Measurements from ENCODE around the gene MMP7.

Gene MMP7

DNA sequence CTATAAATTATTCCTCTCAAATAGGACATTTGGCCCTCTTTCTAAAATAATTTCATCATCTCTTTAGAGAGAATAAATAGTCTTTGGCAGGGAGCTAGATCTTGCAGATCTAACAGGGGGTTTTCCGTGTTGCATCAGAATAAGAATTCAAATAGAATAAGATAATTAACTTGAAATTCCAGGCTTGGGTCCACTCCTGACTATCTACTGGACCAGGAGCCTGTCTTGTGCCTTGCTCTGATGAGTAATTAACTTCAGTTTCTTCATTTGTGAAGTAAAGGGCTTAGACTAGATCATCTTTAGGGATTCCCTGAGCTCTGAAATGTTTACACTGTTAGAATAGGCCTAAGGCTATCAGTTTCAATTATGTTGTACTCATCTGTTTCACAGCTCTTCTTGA is 54.5 kb downstream of the MMP7 start:
- no peak for DNase-seq
- in situ Hi-C loops (cut with HindIII; ENCODE audit: low pct_ligation_motif_present, low sequenced_read_pairs) = no loop called here
- TF ChIP-seq, protein P1, sequence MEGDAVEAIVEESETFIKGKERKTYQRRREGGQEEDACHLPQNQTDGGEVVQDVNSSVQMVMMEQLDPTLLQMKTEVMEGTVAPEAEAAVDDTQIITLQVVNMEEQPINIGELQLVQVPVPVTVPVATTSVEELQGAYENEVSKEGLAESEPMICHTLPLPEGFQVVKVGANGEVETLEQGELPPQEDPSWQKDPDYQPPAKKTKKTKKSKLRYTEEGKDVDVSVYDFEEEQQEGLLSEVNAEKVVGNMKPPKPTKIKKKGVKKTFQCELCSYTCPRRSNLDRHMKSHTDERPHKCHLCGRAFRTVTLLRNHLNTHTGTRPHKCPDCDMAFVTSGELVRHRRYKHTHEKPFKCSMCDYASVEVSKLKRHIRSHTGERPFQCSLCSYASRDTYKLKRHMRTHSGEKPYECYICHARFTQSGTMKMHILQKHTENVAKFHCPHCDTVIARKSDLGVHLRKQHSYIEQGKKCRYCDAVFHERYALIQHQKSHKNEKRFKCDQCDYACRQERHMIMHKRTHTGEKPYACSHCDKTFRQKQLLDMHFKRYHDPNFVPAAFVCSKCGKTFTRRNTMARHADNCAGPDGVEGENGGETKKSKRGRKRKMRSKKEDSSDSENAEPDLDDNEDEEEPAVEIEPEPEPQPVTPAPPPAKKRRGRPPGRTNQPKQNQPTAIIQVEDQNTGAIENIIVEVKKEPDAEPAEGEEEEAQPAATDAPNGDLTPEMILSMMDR (IDR thresholded peaks at IDR 0.05; ENCODE audit: low read depth, low read length, missing control alignments) = no peak
- H3K27ac ChIP-seq = no peak overlapping the region
- no peaks in the 10 kb centered on the region for H3K27me3 ChIP-seq (replicated peaks)
- H3K4me3 ChIP-seq (ENCODE audit: low read depth, low read length) = no peak overlapping the region
- H3K36me3 ChIP-seq (replicated peaks) = no peaks in the 10 kb centered on the region

DNA sequence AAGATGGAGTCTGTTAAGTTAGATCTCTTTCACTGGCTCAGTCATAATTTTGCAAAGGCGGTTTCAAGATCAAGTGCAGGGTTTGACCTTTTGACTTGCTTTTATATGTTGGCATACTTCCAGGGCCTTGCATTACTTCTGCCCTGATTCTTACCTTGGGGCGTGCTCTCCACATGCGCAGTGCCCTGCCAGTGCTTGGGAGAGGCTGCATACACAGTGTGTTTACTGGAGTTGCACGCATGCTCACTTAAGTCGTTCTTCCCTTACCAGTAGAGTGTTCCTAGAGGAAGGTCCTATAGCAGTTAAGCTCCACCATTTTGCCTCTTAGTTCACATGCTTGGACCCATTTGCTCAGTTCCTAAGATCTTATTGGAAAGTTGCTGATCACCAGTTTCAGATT is 57.0 kb downstream of the MMP7 start:
- Histone ChIP-seq H3K27ac (no peak overlapping the region), H3K4me3 (ENCODE audit: low read depth, low read length) (no peak overlapping the region), H3K36me3 (replicated peaks) (no peaks in the 10 kb centered on the region), H3K27me3 (replicated peaks) (no peaks in the 10 kb centered on the region)
- TF ChIP-seq, protein P1 (IDR thresholded peaks at IDR 0.05; ENCODE audit: low read depth, low read length, missing control alignments) = no peak
- DNase-seq = no peak
- in situ Hi-C loops (cut with HindIII; ENCODE audit: low pct_ligation_motif_present, low sequenced_read_pairs) = no loop called here

DNA sequence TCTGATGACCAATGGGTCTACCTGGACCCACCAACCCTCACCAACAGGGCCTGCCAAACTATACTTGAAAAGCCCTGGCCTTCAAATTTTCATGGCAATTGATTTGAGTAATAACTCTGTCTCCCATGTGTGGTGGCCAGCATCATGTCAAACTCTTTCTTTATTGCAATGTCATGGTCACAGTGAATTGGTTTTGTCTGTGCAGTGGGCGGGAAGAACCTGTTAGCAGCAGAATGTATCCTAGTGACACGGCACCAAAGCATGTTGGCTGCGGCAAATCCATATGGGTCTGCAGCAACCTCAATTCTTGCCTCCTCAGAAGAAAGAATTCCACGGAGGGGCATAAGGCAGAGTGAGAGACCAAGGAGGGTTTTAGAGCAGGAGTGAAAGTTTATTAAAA is 58.4 kb downstream of the MMP7 start:
- in situ Hi-C loops (cut with HindIII; ENCODE audit: low pct_ligation_motif_present, low sequenced_read_pairs) = no loop called here
- no peak overlapping the region for H3K4me3 ChIP-seq (ENCODE audit: low read depth, low read length)
- no peak for DNase-seq
- no peak overlapping the region for H3K27ac ChIP-seq
- H3K36me3 ChIP-seq (replicated peaks) = no peaks in the 10 kb centered on the region
- H3K27me3 ChIP-seq (replicated peaks) = no peaks in the 10 kb centered on the region
- TF ChIP-seq, protein P1 (IDR thresholded peaks at IDR 0.05; ENCODE audit: low read depth, low read length, missing control alignments) = no peak

DNA sequence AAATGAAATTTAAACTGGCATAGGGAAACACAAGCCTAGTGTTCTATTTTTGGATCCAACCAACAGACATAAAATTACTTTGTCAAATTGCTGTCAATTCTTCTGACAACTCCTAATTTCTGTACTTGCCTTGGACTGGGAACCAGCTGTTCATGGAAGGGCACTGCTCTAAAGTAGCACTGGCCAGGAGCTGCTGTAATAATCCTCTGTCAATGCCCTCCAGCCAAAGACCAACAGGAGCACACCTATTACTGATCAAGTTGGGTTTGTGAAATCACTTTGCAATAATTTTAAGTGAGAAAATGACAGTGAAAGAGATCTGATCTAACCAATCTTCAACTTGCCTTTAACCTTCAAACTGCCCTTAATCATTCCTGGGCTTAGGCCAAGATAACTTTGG is 59.1 kb downstream of the MMP7 start:
- no peaks in the 10 kb centered on the region for H3K36me3 ChIP-seq (replicated peaks)
- H3K4me3 ChIP-seq (ENCODE audit: low read depth, low read length) = no peak overlapping the region
- no peaks in the 10 kb centered on the region for H3K27me3 ChIP-seq (replicated peaks)
- TF ChIP-seq, protein P1 (IDR thresholded peaks at IDR 0.05; ENCODE audit: low read depth, low read length, missing control alignments) = no peak
- DNase-seq = no peak
- H3K27ac ChIP-seq = no peak overlapping the region
- in situ Hi-C loops (cut with HindIII; ENCODE audit: low pct_ligation_motif_present, low sequenced_read_pairs) = no loop called here

Measured in brain microvascular endothelial cell (primary cell).